IMR-90 (cell line): ENCODE results near the gene TMEM135.
A peak's percentile ranks its signal among the peaks of the same experiment; 100 is the strongest.

Source experiments
- CHD1 ChIP-seq: IDR thresholded peaks from 2 replicates; pipeline ENCODE4 v1.6.1; 2012; ENCODE audit warnings: low read depth, low read length, improper control_type of control experiment
- CTCF ChIP-seq: conservative IDR thresholded peaks from 2 replicates; pipeline ENCODE4 v1.5.1; 2012; ENCODE audit warnings: mild to moderate bottlenecking, low read depth, low read length, improper control_type of control experiment
- FOS ChIP-seq: fragments of 150-350 bp; IDR thresholded peaks from 2 replicates; pipeline ENCODE4 v1.6.1; 2016; ENCODE audit warnings: low read depth, low read length
- POLR2A ChIP-seq: IDR thresholded peaks from 2 replicates; pipeline ENCODE4 v1.6.1; 2012; ENCODE audit warnings: mild to moderate bottlenecking, low read depth, low read length
- RCOR1 ChIP-seq: IDR thresholded peaks from 2 replicates; pipeline ENCODE4 v1.6.1; 2012; ENCODE audit warnings: mild to moderate bottlenecking, low read length, improper control_type of control experiment; ENCODE audit not compliant: insufficient replicate concordance
- RFX5 ChIP-seq: IDR thresholded peaks from 2 replicates; pipeline ENCODE4 v1.8.0; 2012; ENCODE audit warnings: low read depth, mild to moderate bottlenecking, low read length, moderate library complexity
- SMC3 ChIP-seq: fragments of 150-350 bp; IDR thresholded peaks from 2 replicates; pipeline ENCODE4 v1.6.1; 2016; ENCODE audit warnings: low read depth, mild to moderate bottlenecking, antibody characterized with exemption, low read length, moderate library complexity
- USF2 ChIP-seq: fragments of 150-350 bp; IDR thresholded peaks from 2 replicates; pipeline ENCODE4 v1.6.1; 2017; ENCODE audit warnings: mild to moderate bottlenecking, antibody characterized with exemption, low read length, low read depth

GRCh38 chr11:87281496-87281895 is 243.8 kb downstream of the TMEM135 start:
- TF ChIP-seq CTCF: peak; percentile 57
- TF ChIP-seq USF2: no peak
- TF ChIP-seq RFX5: no peak
- TF ChIP-seq RCOR1: no peak
- no peak for TF ChIP-seq POLR2A
- TF ChIP-seq SMC3: peak; percentile 56
- TF ChIP-seq CHD1: no peak
- TF ChIP-seq FOS: no peak
